ENCODE data around the gene PTPRE. TPM values are rescaled to one million over a fixed set of nuclear protein-coding genes. Genes with fewer than 3 reads are reported as not detected.

Gene PTPRE
- total RNA-seq, 1 experiment from 2014 or later = 12.3 TPM

GRCh38 chr10:127932521-127933270 is 25.8 kb downstream of the PTPRE start:
- POLR2A ChIA-PET = no interaction called here
- no peak overlapping the region for H2AFZ ChIP-seq (ENCODE audit: low read depth, low read length, poor library complexity, severe bottlenecking)
- no peak for DNase-seq (ENCODE audit: low read depth, low spot score)
- no peaks in the 10 kb centered on the region for H3K27me3 ChIP-seq (ENCODE audit: insufficient read depth, low read length)
- H3K9me3 ChIP-seq (ENCODE audit: control insufficient read depth in 1 of 2, insufficient read depth in 1 of 2, low read depth in 1 of 2, low read length in 2 of 2) = no peaks in the 10 kb centered on the region
- no peak overlapping the region for H3K4me2 ChIP-seq (ENCODE audit: low read length)
- no peak for ATAC-seq
- no peak overlapping the region for H3K4me3 ChIP-seq (replicated peaks in 1 of 2; ENCODE audit: low read depth in 1 of 2, low read length in 2 of 2)
- H3K9ac ChIP-seq (ENCODE audit: low read length) = no peak overlapping the region
- no peaks in the 10 kb centered on the region for H4K20me1 ChIP-seq (ENCODE audit: insufficient read depth)
- no peaks in the 10 kb centered on the region for H3K79me2 ChIP-seq (ENCODE audit: insufficient read depth, low read length)
- no peaks in the 10 kb centered on the region for H3K9me2 ChIP-seq (ENCODE audit: insufficient read depth)
- intact Hi-C loops (cut with micrococcal nuclease) = no loop called here
- no peak overlapping the region for H3K27ac ChIP-seq (ENCODE audit: low read depth, low read length)
- CTCF ChIA-PET = interaction anchor here (1.4 kb wide), 1 partner anchor 79 kb away, joined by 3 read pairs; no protein-coding TSS in a partner anchor
- BruUV-seq (replicated peaks) = no TSS peak
- TF ChIP-seq TCF7L2 (IDR thresholded peaks at IDR 0.05; ENCODE audit: borderline replicate concordance, extremely low read depth, insufficient read depth, insufficient read length) = no peak
- H3K36me3 ChIP-seq (ENCODE audit: control insufficient read depth in 1 of 2, insufficient read depth in 2 of 2, low read length in 2 of 2) = no peaks in the 10 kb centered on the region
- RAD21 ChIA-PET (ENCODE audit: low non-redundant PET in 1 of 2, low total read pairs in 2 of 2, uncharacterized antibody in 2 of 2, unreplicated experiment in 2 of 2) = no interaction called here
- H3K4me1 ChIP-seq (ENCODE audit: control insufficient read depth in 1 of 2, insufficient read depth in 2 of 2, low read length in 2 of 2) = peaks cover 8 to 16% of the 10 kb centered on the region in 2 experiments

- Histone ChIP-seq H3K4me3 (replicated peaks in 1 of 2; ENCODE audit: low read depth in 1 of 2, low read length in 2 of 2) (no peak overlapping the region), H4K20me1 (ENCODE audit: insufficient read depth) (no peaks in the 10 kb centered on the region), H3K27ac (ENCODE audit: low read depth, low read length) (no peak overlapping the region), H3K4me2 (ENCODE audit: low read length) (no peak overlapping the region), H3K9ac (ENCODE audit: low read length) (no peak overlapping the region), H3K4me1 (ENCODE audit: control insufficient read depth in 1 of 2, insufficient read depth in 2 of 2, low read length in 2 of 2) (peaks cover 3 to 11% of the 10 kb centered on the region in 2 experiments), H3K9me3 (ENCODE audit: control insufficient read depth in 1 of 2, insufficient read depth in 1 of 2, low read depth in 1 of 2, low read length in 2 of 2) (no peaks in the 10 kb centered on the region), H3K27me3 (ENCODE audit: insufficient read depth, low read length) (no peaks in the 10 kb centered on the region), H3K36me3 (ENCODE audit: control insufficient read depth in 1 of 2, insufficient read depth in 2 of 2, low read length in 2 of 2) (no peaks in the 10 kb centered on the region), H3K9me2 (ENCODE audit: insufficient read depth) (no peaks in the 10 kb centered on the region), H2AFZ (ENCODE audit: low read depth, low read length, poor library complexity, severe bottlenecking) (no peak overlapping the region), H3K79me2 (ENCODE audit: insufficient read depth, low read length) (no peaks in the 10 kb centered on the region)
- BruUV-seq (replicated peaks) = no TSS peak
- POLR2A ChIA-PET = no interaction called here
- no peak for TF ChIP-seq CTCF (IDR thresholded peaks at IDR 0.05 in 2 of 3, conservative IDR thresholded peaks at IDR 0.05 in 1 of 3; ENCODE audit: borderline replicate concordance in 1 of 3, insufficient read depth in 1 of 3, low read depth in 2 of 3, low read length in 2 of 3)
- TF ChIP-seq ATF3 (IDR thresholded peaks at IDR 0.05) = no peak
- TF ChIP-seq SIN3A (IDR thresholded peaks at IDR 0.05; ENCODE audit: low read depth) = no peak
- TF ChIP-seq SRF (IDR thresholded peaks at IDR 0.05; ENCODE audit: low read depth) = no peak
- TF ChIP-seq EGR1 (IDR thresholded peaks at IDR 0.05; ENCODE audit: low read depth) = no peak
- no peak for TF ChIP-seq ZFX (IDR thresholded peaks at IDR 0.05)
- no peak for TF ChIP-seq POLR2AphosphoS5 (IDR thresholded peaks at IDR 0.05; ENCODE audit: low read depth, low read length)
- TF ChIP-seq EZH2phosphoT487 (IDR thresholded peaks at IDR 0.05; ENCODE audit: borderline replicate concordance) = no peak
- no peak for TF ChIP-seq TCF7L2 (IDR thresholded peaks at IDR 0.05; ENCODE audit: borderline replicate concordance, extremely low read depth, insufficient read depth, insufficient read length)
- no peak for TF ChIP-seq YY1 (IDR thresholded peaks at IDR 0.05; ENCODE audit: extremely low read depth, insufficient replicate concordance, low read depth, low read length)
- ATAC-seq = no peak
- CTCF ChIA-PET = no interaction called here
- RAD21 ChIA-PET (ENCODE audit: low non-redundant PET in 1 of 2, low total read pairs in 2 of 2, uncharacterized antibody in 2 of 2, unreplicated experiment in 2 of 2) = no interaction called here
- DNase-seq (ENCODE audit: low read depth, low spot score) = no peak
- intact Hi-C loops (cut with micrococcal nuclease) = no loop called here
Measured at GRCh38 chr10:127933271-127933670, 26.4 kb downstream of the PTPRE start.

Data from HCT116 (cell line).